ENCODE data around the gene MROH9.
"Not testable (repeated sequence)": the region's sequence is repeated elsewhere in the genome, so short reads cannot be mapped to it uniquely, and the experiment has no call there.

MROH9 gene, protein sequence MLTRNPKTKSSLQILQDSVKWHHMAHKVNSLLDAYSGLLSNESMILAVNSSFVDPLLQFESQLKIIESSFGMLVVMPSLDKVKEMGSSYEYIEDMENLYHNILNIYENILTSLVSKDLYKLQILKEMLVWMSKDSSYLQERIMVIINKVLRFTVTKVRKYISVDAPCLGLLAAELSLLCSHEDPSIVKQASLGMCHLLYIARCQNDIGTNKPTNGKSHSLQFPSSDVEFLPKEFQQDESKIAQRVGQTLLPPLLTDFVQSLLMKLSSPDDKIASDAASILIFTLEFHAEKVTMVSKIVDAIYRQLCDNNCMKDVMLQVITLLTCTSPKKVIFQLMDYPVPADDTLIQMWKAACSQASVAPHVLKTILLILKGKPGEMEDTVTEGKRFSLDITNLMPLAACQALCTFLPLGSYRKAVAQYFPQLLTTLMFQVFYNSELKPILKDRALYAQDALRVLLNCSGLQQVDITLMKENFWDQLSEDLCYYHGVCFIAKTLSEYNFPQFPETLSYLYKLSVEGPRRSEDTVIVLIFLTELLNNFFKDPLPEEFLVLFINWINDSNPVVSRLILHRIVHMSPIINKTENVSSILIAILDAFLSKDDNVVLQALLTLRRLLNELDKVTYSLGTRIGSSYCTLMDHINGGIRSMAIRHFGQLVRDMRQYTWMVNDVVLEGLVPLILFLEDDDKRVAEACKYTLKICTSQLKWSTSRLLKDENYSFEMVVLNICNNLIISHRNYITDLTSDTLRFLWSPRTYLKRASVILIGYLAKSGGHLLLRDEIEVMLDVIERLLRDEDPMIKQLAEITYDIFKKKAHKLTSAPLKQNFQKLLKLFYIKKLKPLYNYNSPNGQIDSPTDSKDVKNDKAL

DNA sequence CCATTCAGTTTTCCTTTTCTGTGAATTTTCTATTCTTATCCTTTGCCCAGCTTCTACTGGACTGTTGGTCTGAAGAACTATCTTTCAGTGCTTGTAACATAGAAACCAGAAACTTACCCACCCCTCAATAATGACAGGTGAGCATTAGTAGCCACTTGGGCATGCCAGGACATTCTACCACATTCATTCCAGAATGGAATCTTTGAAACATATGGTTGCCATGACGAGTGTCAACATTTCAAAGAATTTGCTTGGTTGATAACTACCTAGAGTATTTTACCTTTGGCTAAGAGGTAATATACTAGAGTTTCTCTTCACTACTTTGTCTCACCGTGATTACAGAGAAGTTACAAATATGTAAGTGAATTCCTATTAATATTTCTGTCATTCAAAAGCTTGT lies at the start of gene MROH9:
Gene MROH9, plus strand, starts transcription at position 304 of the 400 bp plus-strand sequence. CDS start 10,023 bp downstream, outside the sequence.
- no peak for DNase-seq (ENCODE audit: low read depth in 2 of 3, low spot score in 1 of 3)

DNA sequence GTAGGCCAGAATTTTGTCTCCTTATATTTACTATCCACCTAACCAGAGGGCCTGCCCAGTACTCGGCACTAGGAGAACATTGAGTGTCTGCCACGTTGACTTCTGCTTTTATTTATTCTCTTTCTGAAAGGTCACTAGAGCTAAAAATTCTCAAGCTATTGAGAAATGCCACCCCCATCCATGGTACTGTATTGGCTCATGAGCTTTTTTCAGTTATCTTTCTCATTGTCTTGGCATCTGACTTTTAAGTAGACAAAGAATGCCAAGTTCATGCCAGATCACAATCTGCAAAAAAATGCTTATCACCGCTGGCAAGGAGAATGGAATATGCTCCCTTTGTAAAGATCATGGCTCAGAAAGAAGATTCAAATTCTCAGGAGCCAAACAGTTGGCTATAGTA lies 49.8 kb upstream of the MROH9 start:
- DNase-seq (ENCODE audit: low read depth in 2 of 3, low spot score in 1 of 3) = no peak

DNA sequence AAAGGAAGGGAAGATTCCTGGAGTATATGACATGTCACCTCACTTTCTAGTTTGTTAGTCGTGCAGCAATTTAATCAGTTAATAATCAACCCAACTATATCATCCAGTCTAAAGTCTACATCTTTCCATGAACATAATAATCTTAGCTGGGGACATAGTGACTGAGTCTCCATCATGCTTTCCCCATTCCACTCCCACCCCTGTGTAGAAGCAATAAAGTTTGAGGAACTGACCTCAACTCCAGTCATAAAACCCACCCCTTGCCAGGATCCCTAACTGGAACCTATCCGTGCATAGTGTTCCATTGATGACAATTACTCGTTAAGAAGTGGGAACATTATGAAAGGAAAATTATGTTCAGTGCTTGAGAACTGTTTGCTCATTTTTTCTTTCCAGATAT lies 48.9 kb upstream of the MROH9 start:
- no peak for DNase-seq (ENCODE audit: low read depth in 2 of 3, low spot score in 1 of 3)

DNA sequence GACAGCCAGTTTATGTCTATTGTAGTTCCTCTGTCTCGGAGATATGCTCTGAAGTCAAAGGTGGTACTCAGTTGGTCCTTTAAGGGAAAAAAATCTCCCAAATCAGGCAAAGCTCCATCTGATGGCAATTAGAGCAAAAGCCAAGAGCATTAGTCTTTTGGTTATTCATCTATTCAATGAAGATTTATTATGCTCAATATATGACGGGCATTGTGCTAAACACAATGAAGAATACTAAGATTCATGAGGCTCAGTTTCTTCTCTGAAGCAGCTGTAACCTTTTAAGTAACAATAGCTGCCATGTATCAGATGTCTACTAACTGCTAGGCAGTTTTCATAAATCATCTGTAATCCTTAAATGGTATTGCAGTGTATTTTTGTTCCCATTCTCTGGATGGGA lies 47.6 kb upstream of the MROH9 start:
- DNase-seq (ENCODE audit: low read depth in 2 of 3, low spot score in 1 of 3) = no peak

DNA sequence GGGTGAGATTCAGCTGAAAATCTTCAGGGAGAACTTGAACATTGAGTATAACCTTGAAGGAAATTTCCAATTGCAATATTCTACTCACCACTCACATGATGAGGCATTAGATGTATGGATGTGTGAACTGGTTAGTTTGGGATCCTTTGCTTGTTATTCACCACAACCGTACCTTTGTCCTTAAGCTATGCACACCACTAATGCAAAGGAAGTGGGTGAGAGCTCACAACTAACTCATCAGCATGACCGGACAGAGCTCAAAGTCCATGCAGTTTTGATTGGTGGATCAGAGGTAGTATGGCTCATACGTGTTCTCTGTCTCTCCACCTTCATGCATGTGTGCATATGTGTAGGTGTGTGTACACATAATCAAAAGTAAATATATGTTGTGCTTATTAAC lies 43.5 kb upstream of the MROH9 start:
- DNase-seq (ENCODE audit: low read depth in 2 of 3, low spot score in 1 of 3) = no peak

DNA sequence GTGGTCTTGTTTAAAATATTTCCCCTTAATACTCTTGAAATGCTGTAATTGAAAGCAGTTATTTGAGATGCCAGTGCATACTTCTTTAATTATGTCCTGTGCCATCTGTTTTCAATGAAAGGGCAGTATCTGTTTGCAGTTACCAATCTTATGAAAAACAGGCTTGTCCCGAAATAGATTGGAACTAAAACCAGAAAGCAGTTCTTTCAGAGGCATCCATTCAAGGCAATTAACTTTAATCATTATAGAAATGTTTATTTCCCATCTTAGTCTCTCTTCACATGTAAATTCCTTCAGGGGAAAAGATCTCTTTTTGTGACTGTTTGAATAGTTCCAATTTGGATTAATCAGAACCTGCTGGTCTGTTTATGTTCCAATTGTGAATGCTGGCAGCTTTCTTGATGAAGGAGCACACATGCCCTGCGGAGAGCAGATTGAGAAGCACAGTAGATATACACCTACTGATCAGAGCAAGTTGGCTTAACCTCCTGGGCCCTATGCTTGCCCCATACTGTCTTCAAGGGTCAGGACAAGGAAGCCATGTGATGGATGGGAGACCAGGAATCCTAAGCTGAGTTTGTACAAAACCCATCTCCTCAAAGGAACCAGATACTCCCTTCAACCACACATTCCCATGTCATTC lies 41.6 kb upstream of the MROH9 start:
- no peak for DNase-seq (ENCODE audit: low read depth in 2 of 3, low spot score in 1 of 3)

DNA sequence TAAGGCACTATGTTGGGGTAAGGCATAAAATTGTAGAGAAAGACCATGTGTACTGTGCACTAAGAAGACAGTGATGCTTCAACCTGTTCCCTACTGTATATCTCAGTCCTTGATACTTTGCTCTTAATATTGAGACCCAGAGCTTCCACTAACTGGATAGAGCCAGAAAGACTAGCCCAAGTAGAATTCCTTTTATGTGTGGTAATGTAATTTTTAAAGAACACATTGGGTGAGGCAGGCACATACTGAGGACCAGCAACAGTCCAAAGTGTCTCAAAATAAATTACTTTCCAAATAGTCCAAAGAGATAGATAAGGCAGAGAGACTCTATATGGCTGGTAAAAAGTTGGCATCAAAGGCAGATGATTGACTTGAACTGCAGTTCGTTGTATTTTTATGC lies 31.4 kb upstream of the MROH9 start:
- no peak for DNase-seq (ENCODE audit: low read depth in 2 of 3, low spot score in 1 of 3)

DNA sequence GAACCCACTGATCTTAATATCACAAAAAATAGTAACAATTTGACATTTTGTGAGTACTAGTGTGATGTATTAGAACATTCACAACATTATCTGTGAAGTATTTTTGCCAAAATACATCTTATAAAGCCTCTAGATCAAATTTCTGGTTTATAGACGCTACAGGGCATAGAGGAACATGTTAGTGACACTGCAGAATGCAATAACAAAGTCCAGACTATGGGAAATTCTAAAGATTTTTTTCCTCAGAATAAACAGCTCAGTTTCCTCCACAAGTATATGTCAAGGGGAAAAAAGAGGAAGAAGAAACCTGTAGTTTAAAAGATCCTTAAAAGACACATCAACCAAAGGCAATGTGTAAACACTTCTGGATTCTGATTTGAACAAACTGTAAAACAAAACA lies 26.4 kb upstream of the MROH9 start:
- DNase-seq (ENCODE audit: low read depth in 2 of 3, low spot score in 1 of 3) = no peak

DNA sequence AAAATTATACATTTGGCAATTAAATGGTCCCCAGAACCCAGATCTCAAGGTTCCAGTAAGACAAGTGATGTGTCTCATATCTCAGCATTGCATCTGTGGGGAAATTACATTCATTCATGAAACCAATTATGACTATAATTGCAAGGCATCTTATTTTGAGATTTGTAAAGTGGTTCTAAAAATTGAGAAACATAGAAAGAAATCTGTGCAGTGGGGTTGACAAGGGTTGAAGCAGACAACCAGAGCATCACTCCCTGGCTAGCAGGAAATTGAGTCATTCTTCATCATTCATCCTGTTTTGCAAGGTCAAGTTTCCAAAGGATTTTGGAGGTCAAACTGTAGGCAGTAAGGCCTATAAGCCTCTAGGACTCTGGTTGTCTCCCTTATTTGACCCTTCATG lies 25.1 kb upstream of the MROH9 start:
- DNase-seq (ENCODE audit: low read depth in 2 of 3, low spot score in 1 of 3) = no peak

DNA sequence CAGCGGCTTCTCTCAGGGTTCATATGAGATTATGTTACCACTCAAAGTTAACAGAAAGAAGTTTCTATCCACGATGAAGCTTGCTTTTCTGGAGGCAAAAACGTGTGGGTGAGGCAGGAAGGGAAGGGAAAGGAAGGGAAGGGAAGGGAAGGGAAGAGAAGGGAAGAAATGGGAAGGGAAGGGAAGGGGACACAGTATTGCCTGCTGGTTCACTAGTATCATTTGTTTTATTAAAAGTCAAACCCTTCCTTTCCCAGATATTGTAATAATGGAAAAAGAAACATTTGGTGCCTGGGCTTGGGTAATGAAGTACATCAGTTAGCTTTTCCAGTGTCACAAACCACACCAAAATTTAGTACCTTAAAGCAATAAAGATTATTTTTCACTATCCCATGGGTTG lies 18.0 kb upstream of the MROH9 start:
- no peak for DNase-seq (ENCODE audit: low read depth in 2 of 3, low spot score in 1 of 3)

DNA sequence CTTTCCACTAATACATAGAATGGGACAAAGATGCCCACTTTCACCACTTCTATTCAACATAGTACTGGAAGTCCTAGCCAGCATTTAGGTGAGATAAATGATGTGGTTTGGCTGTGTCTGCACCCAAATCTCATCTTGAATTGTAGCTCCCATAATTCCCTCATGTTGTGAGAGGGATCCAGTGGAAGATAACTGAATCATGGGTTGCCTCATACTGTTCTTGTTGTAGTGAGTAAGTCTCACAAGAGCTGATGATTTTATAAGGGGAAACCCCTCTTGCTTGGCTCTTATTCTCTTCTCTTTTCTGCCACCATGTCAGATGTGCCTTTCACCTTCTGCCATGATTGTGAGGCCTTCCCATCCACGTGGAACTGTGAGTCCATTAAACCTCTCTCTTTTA lies 10.7 kb upstream of the MROH9 start:
- not testable (repeated sequence) for DNase-seq (ENCODE audit: low read depth in 2 of 3, low spot score in 1 of 3)

DNA sequence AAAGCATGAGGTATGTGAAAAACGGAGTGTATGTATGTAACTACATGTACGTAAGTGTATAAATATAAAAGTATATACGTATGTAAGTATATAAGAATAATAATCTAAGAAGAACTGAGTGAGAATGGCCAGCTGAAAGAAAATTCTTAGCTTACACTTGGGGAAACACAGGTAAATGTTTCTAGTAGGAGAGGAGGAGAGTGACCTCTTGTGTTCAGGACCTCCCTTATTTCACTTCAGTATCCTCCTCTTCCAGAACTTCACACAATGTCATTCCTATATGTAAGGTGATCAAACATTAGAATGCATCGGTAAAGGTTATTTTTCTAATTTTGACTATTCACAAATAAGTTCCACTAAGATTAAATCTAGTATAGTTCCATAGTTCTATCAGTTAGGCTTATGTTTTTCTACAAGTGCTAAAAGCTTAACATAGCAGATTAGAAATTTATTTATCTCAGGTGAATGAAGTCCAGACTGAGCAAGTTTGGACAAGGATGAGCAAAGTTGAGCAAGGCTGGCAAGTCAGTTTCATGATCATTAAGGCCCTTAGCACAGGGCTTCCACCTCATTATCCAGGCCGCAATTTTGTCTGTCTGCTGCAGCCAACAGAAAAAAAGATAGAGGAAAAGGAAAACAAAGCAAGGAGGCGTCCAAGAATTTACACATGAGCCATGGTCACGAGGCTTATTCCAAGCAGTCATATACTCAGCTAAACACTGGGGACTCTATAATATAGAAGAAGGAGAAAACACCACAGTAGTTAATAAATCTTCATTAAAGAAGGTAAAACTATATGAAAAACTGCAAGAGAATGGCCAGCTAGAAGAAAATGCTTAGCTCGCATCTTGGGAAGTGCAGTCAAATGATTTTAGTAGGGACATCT lies 7.1 kb upstream of the MROH9 start:
- no peak for DNase-seq (ENCODE audit: low read depth in 2 of 3, low spot score in 1 of 3)

DNA sequence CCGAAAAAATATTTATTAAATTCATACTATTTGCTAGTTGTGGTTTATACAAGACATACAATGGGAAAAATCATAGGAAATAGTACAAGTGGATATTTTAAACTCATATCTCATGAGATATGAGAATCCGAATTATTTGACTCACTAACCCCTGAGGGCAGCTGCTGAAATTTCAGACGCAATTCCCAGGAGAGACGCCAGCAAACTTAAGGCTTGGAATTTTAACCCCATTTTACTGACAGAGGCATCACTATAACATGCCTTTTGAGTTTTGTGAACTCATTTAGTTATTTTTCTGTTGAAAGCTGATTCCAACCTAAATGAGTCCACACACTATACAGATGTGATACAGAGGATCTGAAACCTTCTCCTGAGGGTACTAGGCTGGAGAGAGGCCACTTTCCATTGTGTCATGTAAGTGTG lies 5.9 kb upstream of the MROH9 start:
- DNase-seq (ENCODE audit: low read depth in 2 of 3, low spot score in 1 of 3) = no peak

DNA sequence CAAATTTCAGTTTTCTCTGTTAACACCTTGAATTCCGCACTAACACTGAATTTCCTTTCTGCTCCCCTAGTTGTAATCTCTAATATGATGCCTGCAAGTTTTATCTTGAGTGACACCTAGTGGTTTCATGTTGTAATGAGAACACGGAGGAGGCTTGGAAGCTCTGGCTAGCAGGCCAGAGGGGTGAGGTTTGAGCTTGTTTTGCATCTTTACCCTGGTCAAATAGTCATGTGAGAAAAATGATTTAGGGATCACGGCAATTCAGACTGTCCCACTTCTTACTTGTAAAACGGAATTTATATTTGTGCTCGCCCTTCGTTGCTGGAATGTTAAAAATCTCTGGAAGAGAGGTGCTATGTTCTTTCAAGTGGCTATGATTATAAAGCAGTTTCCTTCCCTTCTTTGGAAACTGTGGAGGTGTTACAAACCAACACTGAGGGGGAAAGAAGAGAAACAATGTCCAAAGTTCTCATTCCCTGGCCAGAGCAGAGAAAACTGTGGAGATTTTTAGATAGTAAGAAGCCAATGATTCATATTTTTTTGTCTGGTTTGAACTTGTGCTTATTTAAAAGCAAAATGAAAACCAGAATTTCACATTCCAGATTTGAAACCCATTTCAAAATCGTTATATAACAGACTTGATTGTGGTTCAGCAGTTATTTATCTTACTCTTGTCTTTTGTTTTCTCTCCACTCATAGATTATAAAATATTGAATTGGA lies 5.3 kb upstream of the MROH9 start:
- DNase-seq (ENCODE audit: low read depth in 2 of 3, low spot score in 1 of 3) = peak in 1 of 3 donors; percentile 6

DNA sequence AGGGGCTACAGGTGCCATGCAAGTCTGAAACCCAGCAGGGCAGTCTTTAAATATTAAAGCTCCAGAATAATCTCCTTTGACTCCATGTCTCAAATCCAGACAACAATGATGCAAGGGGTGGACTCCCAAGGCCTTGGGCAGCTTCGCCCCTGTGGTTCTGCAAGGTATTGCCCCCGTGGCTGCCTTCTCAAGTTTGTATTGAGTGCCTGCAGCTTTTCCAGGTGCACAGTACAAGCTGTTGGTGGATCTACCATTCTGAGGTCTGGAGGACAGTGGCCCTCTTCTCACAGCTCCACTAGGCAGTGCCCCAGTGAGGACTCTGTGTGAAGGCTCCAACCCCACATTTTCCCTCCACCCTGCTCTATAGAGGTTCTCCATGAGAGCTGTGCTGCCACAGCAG lies 3.7 kb upstream of the MROH9 start:
- no peak for DNase-seq (ENCODE audit: low read depth in 2 of 3, low spot score in 1 of 3)

DNA sequence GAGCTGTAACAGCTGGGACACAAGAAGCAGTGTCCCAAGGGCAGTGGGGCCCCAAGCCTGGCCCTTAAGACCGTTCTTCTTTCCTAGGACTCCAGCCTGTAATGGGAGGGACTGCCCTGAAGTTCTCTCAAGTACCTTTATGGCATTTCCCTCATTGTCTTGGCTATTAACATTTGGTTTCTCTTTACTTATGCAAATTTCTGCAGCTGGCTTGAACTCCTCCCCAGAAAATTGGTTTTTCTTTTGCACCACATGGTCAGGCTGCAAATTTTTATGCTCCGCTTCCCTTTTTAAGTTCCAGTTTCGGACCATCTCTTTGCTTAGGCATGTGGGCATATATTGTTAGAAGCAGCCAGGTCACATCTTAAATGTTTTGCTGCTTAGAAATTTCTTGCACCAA lies 3.1 kb upstream of the MROH9 start:
- no peak for DNase-seq (ENCODE audit: low read depth in 2 of 3, low spot score in 1 of 3)

DNA sequence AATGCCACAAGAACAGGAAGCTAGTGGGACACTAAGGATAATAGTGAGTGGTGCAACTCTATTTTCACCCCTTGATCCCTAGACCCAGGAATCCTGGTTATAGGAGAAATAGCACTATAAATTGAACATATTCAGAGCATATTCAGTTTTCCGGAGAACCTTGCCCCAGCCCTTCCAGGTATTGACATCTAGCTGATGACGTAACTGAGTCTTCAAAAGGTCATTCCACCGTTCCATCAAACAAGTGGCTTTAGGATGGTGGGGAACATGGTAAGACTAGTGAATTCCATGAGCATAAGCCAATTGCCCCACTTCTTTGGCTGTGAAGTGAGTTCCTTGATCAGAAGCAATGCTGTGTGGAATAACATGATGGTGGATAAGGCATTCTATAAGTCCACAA lies 2.9 kb downstream of the MROH9 start:
- DNase-seq (ENCODE audit: low read depth in 2 of 3, low spot score in 1 of 3) = no peak

DNA sequence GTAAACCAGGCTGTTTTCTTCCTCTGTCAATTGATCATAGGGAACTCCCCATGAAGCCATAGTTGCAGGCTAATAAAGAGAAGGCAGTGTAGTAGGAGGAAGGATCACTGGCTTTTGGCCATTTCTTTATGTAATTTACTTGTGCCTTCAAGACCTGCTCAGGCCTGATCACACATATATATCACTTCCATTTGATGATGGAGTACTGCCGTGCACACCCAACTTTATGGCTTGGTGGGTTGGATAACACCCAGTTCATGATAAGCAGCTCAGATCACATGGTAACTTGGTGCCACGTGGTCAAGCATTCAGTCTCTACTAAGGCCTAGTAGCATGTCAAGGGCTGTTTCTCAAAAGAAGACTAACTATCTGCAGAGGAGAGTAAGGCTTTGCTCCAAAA lies 4.1 kb downstream of the MROH9 start:
- DNase-seq (ENCODE audit: low read depth in 2 of 3, low spot score in 1 of 3) = no peak

DNA sequence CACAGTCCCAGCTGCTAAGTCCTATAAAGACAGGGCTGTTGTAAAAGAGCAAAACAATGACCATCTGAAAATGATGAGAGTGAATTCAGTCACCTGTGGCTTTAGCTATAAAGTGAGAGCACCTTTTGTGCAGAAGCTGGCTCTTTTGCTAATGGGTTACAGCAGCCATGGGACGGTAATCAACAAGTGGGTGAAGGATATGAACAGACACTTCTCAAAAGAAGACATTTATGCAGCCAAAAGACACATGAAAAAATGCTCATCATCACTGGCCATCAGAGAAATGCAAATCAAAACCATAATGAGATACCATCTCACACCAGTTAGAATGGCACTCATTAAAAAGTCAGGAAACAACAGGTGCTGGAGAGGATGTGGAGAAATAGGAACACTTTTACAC lies 16.4 kb downstream of the MROH9 start:
- DNase-seq (ENCODE audit: low read depth in 2 of 3, low spot score in 1 of 3) = not testable (repeated sequence)

DNA sequence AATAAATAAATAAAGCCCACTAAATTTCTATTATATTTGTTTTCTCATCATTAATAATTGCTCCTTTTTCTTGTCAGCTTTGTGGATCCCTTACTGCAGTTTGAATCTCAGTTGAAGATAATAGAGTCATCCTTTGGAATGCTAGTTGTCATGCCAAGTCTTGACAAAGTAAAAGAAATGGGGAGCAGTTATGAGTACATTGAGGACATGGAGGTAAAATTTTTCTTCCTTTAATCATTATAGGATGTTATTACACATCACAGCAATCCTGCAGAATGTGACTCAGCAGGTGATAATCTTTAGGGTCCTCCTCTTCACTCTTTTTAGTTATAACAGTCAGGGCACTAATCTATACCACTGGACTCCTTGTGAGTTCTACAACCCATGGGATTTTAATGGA lies 24.1 kb downstream of the MROH9 start:
- no peak for DNase-seq (ENCODE audit: low read depth in 2 of 3, low spot score in 1 of 3)

Data from stimulated activated CD4-positive, alpha-beta T cell treated with anti-CD3 and anti-CD28 coated beads, Interleukin-12 subunit alpha, Interleukin-12 subunit beta, amount 100 ng/mL, for 48 hours (primary cell).